Osteoblast (primary cell): ENCODE measurements around the gene HTRA1. TPM values are rescaled to one million over a fixed set of nuclear protein-coding genes. Genes with fewer than 3 reads are reported as not detected.

Experiments used
- DNase-seq: peaks from one replicate; pipeline ENCODE4 v3.0.0; 2011; ENCODE audit warnings: low spot score, mixed read lengths; ENCODE audit not compliant: insufficient read length; ENCODE audit errors: missing footprints
- H2AFZ ChIP-seq: 2 replicates; pipeline ENCODE4 v1.6.0; 2011; ENCODE audit warnings: mild to moderate bottlenecking, low read length
- H3K27ac ChIP-seq: 2 replicates; pipeline ENCODE4 v1.5.1; 2011; ENCODE audit warnings: mild to moderate bottlenecking, low read depth, low read length, moderate library complexity
- H3K27me3 ChIP-seq: 2 replicates; pipeline ENCODE4 v1.6.0; 2012; ENCODE audit warnings: mild to moderate bottlenecking, control low read depth, inconsistent platforms, low read length, moderate library complexity; ENCODE audit not compliant: insufficient read depth
- H3K36me3 ChIP-seq: 2 replicates; pipeline ENCODE4 v1.5.1; 2011; ENCODE audit warnings: mild to moderate bottlenecking, low read length, control low read depth, moderate library complexity; ENCODE audit not compliant: insufficient read depth
- H3K4me1 ChIP-seq: 2 replicates; pipeline ENCODE4 v1.5.1; 2011; ENCODE audit warnings: mild to moderate bottlenecking, low read length, control low read depth, moderate library complexity; ENCODE audit not compliant: insufficient read depth
- H3K4me2 ChIP-seq: 2 replicates; pipeline ENCODE4 v1.6.0; 2011; ENCODE audit warnings: mild to moderate bottlenecking, low read length; ENCODE audit not compliant: insufficient read depth
- H3K4me3 ChIP-seq: fragments of 200-600 bp; sonication (generic); 3 replicates; pipeline ENCODE4 v1.5.1; 2012; ENCODE audit warnings: mild to moderate bottlenecking, low read length, inconsistent platforms; ENCODE audit not compliant: insufficient read depth
- H3K79me2 ChIP-seq: 2 replicates; pipeline ENCODE4 v1.6.0; 2012; ENCODE audit warnings: mild to moderate bottlenecking, low read length, control low read depth, inconsistent platforms; ENCODE audit not compliant: insufficient read depth
- H3K9me3 ChIP-seq: 2 replicates; pipeline ENCODE4 v1.5.1; 2011; ENCODE audit warnings: low read depth, low read length, control low read depth
- H4K20me1 ChIP-seq: 2 replicates; pipeline ENCODE4 v1.6.0; 2012; ENCODE audit warnings: mild to moderate bottlenecking, low read length, control low read depth; ENCODE audit not compliant: insufficient read depth
- total RNA-seq: library from RNA; depleted of rRNA; stranded (reverse); fragments of >200 nt; gene quantifications from 2 replicates; pipeline ENCODE4 v1.2.3, GENCODE V29; 2012
- TF ChIP-seq, protein P1 (sequence below): IDR thresholded peaks from 2 replicates; pipeline ENCODE4 v1.5.1; 2011; ENCODE audit warnings: mild to moderate bottlenecking, low read depth, low read length, moderate library complexity; ENCODE audit errors: extremely low read depth

The HTRA1 gene
- total RNA-seq, 1 donor = 392 TPM

DNA sequence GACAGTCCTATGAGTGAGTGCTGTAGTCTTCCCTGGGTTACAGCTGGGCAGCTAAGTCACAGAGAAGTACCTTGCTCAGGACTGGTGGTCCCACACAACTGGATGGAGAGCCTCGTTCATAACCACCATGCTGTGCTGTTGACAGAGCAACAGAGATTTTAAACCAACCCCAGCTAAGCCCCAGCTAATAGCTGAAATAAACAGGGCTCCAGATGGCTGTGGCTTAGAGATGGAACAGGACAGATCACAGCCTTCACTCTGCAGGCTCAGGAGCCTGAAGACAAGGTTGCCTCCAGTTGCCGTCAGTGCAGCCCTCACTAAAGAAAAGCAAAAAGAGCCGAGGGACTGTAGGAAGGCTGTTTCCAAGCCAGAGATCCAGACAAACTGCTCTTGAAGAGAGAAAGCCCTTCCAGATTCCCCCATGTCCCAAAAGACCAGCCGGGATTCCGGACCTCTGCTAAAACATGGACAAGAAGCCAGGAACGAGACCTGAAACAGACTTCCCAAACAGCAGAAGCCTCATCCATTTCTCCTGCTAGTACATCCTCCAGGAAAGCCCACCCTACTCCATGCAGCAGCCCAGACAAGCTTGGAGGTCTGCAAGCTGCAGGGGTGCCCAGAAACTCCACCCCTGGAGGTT is 4.2 kb downstream of the HTRA1 start:
- H3K79me2 ChIP-seq = peaks cover 67% of the 10 kb centered on the region
- no peak overlapping the region for H3K4me2 ChIP-seq
- H3K36me3 ChIP-seq = peaks cover 5% of the 10 kb centered on the region
- peaks cover 52% of the 10 kb centered on the region for H4K20me1 ChIP-seq
- no peak overlapping the region for H2AFZ ChIP-seq
- H3K27me3 ChIP-seq = no peaks in the 10 kb centered on the region
- H3K4me1 ChIP-seq = peaks cover 31% of the 10 kb centered on the region
- TF ChIP-seq, protein P1, sequence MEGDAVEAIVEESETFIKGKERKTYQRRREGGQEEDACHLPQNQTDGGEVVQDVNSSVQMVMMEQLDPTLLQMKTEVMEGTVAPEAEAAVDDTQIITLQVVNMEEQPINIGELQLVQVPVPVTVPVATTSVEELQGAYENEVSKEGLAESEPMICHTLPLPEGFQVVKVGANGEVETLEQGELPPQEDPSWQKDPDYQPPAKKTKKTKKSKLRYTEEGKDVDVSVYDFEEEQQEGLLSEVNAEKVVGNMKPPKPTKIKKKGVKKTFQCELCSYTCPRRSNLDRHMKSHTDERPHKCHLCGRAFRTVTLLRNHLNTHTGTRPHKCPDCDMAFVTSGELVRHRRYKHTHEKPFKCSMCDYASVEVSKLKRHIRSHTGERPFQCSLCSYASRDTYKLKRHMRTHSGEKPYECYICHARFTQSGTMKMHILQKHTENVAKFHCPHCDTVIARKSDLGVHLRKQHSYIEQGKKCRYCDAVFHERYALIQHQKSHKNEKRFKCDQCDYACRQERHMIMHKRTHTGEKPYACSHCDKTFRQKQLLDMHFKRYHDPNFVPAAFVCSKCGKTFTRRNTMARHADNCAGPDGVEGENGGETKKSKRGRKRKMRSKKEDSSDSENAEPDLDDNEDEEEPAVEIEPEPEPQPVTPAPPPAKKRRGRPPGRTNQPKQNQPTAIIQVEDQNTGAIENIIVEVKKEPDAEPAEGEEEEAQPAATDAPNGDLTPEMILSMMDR = no peak
- no peaks in the 10 kb centered on the region for H3K9me3 ChIP-seq
- H3K4me3 ChIP-seq = no peak overlapping the region
- H3K27ac ChIP-seq = no peak overlapping the region
- no peak for DNase-seq

DNA sequence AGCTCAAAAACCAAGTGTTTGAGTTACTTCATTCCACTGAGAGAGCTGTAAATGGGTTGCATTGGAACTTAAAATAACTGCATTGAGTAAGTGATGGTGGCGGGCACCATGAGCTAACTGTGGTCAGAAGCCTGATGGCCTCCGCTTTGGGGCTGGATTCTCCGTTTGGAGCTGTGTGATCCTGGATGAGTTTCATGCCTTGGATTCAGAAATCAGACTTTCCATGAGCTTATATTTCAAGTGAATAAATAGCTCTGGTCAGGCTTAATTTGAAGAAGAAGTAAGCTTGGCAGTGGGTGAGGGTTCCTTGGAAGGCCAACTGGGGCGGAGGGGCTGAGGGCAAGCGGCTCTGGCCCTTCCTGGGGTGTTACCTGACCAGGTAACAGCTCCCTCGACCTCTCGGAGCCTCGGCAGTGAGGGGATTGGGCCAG is 5.6 kb downstream of the HTRA1 start:
- DNase-seq = no peak
- H3K36me3 ChIP-seq = peaks cover 5% of the 10 kb centered on the region
- H3K4me3 ChIP-seq = no peak overlapping the region
- no peak overlapping the region for H3K27ac ChIP-seq
- no peaks in the 10 kb centered on the region for H3K9me3 ChIP-seq
- no peak overlapping the region for H2AFZ ChIP-seq
- H3K4me1 ChIP-seq = peaks cover 36% of the 10 kb centered on the region
- no peaks in the 10 kb centered on the region for H3K27me3 ChIP-seq
- H3K79me2 ChIP-seq = peaks cover 76% of the 10 kb centered on the region
- no peak overlapping the region for H3K4me2 ChIP-seq
- H4K20me1 ChIP-seq = peaks cover 52% of the 10 kb centered on the region
- TF ChIP-seq, protein P1 = no peak

DNA sequence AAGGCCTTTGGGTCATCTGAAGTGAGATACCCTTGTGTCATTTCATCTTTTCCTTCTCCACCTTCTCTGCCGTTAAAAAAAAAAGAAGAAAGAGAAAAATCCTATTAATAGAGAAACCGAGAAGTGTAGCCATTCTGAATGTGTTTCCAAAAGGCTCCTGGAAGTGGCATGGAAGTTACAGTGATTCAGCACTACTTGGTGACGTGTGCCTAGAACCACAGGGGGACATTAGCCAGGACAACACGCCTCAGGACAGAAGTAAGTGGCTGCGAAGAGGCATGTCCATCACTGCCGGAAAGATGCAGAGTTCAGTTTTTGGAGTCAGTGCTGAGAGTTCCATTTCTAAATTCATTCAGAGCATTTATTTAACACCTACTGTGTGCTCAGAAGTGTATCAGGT is 6.3 kb downstream of the HTRA1 start:
- Histone ChIP-seq H3K27ac (no peak overlapping the region), H3K4me3 (no peak overlapping the region), H4K20me1 (peaks cover 50% of the 10 kb centered on the region), H3K36me3 (peaks cover 5% of the 10 kb centered on the region), H2AFZ (no peak overlapping the region), H3K9me3 (no peaks in the 10 kb centered on the region), H3K27me3 (no peaks in the 10 kb centered on the region), H3K79me2 (peaks cover 80% of the 10 kb centered on the region), H3K4me1 (peaks cover 37% of the 10 kb centered on the region), H3K4me2 (no peak overlapping the region)
- TF ChIP-seq, protein P1 = no peak
- DNase-seq = no peak

DNA sequence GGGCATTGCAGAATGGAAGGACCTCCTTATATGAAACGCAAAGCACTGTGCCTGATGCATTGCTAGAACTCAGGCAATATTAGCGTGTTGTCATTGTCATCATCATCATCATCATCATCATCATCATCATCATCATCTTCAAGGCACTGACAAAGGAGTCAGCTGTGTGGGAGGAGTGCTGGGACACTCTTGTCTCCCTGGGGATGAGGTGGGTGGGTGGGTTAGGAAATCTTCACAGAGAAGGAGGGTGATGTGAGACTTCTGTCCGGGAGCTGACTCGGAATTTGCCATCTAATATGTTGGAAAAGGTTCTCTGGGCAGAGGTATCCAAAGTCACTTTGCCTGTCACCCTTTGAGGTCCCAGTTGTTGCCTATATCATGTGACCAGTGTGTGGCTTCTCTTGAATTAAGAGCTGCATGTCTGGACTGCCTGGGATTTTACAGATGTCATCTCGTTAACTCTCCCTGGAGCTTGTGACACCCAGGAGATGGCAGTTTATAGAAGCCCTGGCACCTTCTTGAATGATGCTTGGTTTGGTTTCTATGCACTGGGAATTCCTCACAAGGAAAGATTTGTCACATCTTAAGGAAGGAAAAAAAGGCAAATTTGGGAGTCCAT is 7.1 kb downstream of the HTRA1 start:
- peak overlapping the region; percentile 69 for H3K27ac ChIP-seq
- H3K27me3 ChIP-seq = no peaks in the 10 kb centered on the region
- H3K9me3 ChIP-seq = no peaks in the 10 kb centered on the region
- DNase-seq = peak; percentile 50
- H3K79me2 ChIP-seq = peaks cover 80% of the 10 kb centered on the region
- H3K4me2 ChIP-seq = peak overlapping the region; percentile 61
- H3K36me3 ChIP-seq = peaks cover 5% of the 10 kb centered on the region
- H4K20me1 ChIP-seq = peaks cover 43% of the 10 kb centered on the region
- peaks cover 35% of the 10 kb centered on the region for H3K4me1 ChIP-seq
- no peak overlapping the region for H2AFZ ChIP-seq
- TF ChIP-seq, protein P1 = no peak
- H3K4me3 ChIP-seq = peak overlapping the region; percentile 25
